Caco-2 (cell line): Measurements from ENCODE around the gene RUFY3. TPM values are rescaled to one million over a fixed set of nuclear protein-coding genes. Genes with fewer than 3 reads are reported as not detected.
A peak's percentile ranks its signal among the peaks of the same experiment; 100 is the strongest.

Experiments used
- BruUV-seq: library from RNA; stranded (reverse); fragments of 400-500 nt; replicated peaks from 2 replicates; lab custom pipeline; 2021; lab: Mats Ljungman, UMichigan
- CTCF ChIA-PET: fragments of 300-600 bp; sonication (Branson Sonifier 250); formaldehyde crosslinking; loops from one replicate; lab custom pipeline; 2022; ENCODE audit warnings: antibody characterized with exemption; lab: Charles Lee
- POLR2A ChIA-PET: fragments of 300-600 bp; sonication (Branson Sonifier 250); formaldehyde crosslinking; loops from one replicate; lab custom pipeline; 2022; ENCODE audit warnings: antibody characterized with exemption; lab: Charles Lee
- DNase-seq, 2 experiments: peaks; one replicate each; pipeline versions ENCODE4 v3.0.0 to v3.0.0-alpha.2; 2020 to 2022
- H3K27me3 ChIP-seq: replicated peaks from 2 replicates; pipeline ENCODE4 v1.6.0; 2011; ENCODE audit warnings: low read length; ENCODE audit not compliant: control insufficient read depth, insufficient read depth
- H3K36me3 ChIP-seq: 2 replicates; pipeline ENCODE4 v1.5.1; 2011; ENCODE audit warnings: low read length; ENCODE audit not compliant: control insufficient read depth, insufficient read depth
- H3K4me1 ChIP-seq: fragments of 250-450 bp; sonication (Bioruptor Pico); 2 replicates; pipeline ENCODE4 v1.5.1; 2020; ENCODE audit warnings: mild to moderate bottlenecking
- H3K4me3 ChIP-seq: 2 replicates; pipeline ENCODE4 v1.5.1; 2011; ENCODE audit warnings: low read depth, mild to moderate bottlenecking, control low read depth, low read length
- H3K9me3 ChIP-seq: fragments of 250-450 bp; sonication (Bioruptor Pico); 2 replicates; pipeline ENCODE4 v1.5.1; 2020; ENCODE audit warnings: mild to moderate bottlenecking, moderate library complexity
- H3K27ac Mint-ChIP-seq: one replicate; pipeline ENCODE4 v1.8.0; 2022; ENCODE audit warnings: mixed read lengths; ENCODE audit not compliant: unreplicated experiment
- H3K27me3 Mint-ChIP-seq: one replicate; pipeline ENCODE4 v1.8.0; 2022; ENCODE audit warnings: mixed read lengths; ENCODE audit not compliant: insufficient read depth, unreplicated experiment
- H3K36me3 Mint-ChIP-seq: one replicate; pipeline ENCODE4 v1.8.0; 2022; ENCODE audit warnings: mild to moderate bottlenecking, mixed read lengths; ENCODE audit not compliant: insufficient read depth, unreplicated experiment
- H3K4me1 Mint-ChIP-seq: one replicate; pipeline ENCODE4 v1.8.0; 2022; ENCODE audit warnings: low read depth, mixed read lengths; ENCODE audit not compliant: unreplicated experiment
- H3K4me3 Mint-ChIP-seq: one replicate; pipeline ENCODE4 v1.8.0; 2022; ENCODE audit warnings: mild to moderate bottlenecking, moderate library complexity, mixed read lengths; ENCODE audit not compliant: unreplicated experiment
- H3K9me3 Mint-ChIP-seq: one replicate; pipeline ENCODE4 v1.8.0; 2022; ENCODE audit warnings: mixed read lengths; ENCODE audit not compliant: unreplicated experiment
- CTCF ChIP-seq, 2 experiments: fragments of 200-600 bp in 1 of 2; IDR thresholded peaks; 1 replicate in 1 of 2; 2 replicates in 1 of 2; pipeline versions ENCODE4 v1.5.1 to v1.8.0; 2011 to 2022; ENCODE audit warnings: antibody characterized with exemption in 1 of 2, control low read depth in 1 of 2, inconsistent platforms in 1 of 2, low read depth in 1 of 2, low read length in 1 of 2, mild to moderate bottlenecking in 1 of 2, moderate library complexity in 1 of 2; ENCODE audit not compliant: insufficient read depth in 1 of 2, severe bottlenecking in 1 of 2, unreplicated experiment in 1 of 2
- intact Hi-C: fragments of 100-400 bp; cut with micrococcal nuclease; formaldehyde crosslinking; loops from one replicate; pipeline ENCODE4 v1.10.0; 2022; ENCODE audit not compliant: unreplicated experiment
- total RNA-seq: library from RNA; stranded (reverse); gene quantifications from 2 replicates; pipeline ENCODE4 v1.2.3, GENCODE V29; 2022

The RUFY3 gene
- total RNA-seq, 1 experiment from 2014 or later: 36.6 TPM

- Histone ChIP-seq H3K4me3 (peak overlapping the region; percentile 79), H3K4me1 (peaks cover 11% of the 10 kb centered on the region), H3K27me3 (no peaks in the 10 kb centered on the region), H3K9me3 (no peaks in the 10 kb centered on the region), H3K36me3 (no peaks in the 10 kb centered on the region)
- DNase-seq: no peak
- TF ChIP-seq CTCF (IDR thresholded peaks at IDR 0.05; ENCODE audit: insufficient read depth in 1 of 2, low read depth in 1 of 2, low read length in 1 of 2, severe bottlenecking in 1 of 2, unreplicated experiment in 1 of 2): no peak
- H3K4me3 Mint-ChIP-seq: peak overlapping the region; percentile 98
- H3K4me1 Mint-ChIP-seq: no peaks in the 10 kb centered on the region
- BruUV-seq: no TSS peak
- peak overlapping the region; percentile 98 for H3K27ac Mint-ChIP-seq
- peaks cover 11% of the 10 kb centered on the region for H3K36me3 Mint-ChIP-seq
- ChIA-PET CTCF (interaction anchor here (0.6 to 1.1 kb wide), 2 partner anchors 15 to 205 kb away, joined by 3 to 5 read pairs; no protein-coding TSS in a partner anchor), POLR2A (interaction anchor here (0.7 to 1.3 kb wide), 2 partner anchors 15 to 198 kb away, joined by 3 to 7 read pairs; partner anchors contain the start of gene UTP3)
- no peaks in the 10 kb centered on the region for H3K9me3 Mint-ChIP-seq
- no peaks in the 10 kb centered on the region for H3K27me3 Mint-ChIP-seq
- intact Hi-C loops: loop anchor here (1.0 kb wide), 1 partner anchor 15 kb away; the partner anchor contains the start of gene UTP3
These were observed 18.0 kb upstream of the RUFY3 start for GRCh38 chr4:70703619-70704214.

GRCh38 chr4:70704215-70704930, 17.4 kb upstream of the RUFY3 start:
- intact Hi-C loops: loop anchor here (1.0 kb wide), 1 partner anchor 16 kb away; the partner anchor contains the start of gene UTP3
- BruUV-seq: TSS peak; percentile 92

More at GRCh38 chr4:70704215-70704930, 17.4 kb upstream of the RUFY3 start:
- Mint-ChIP-seq H3K27ac (peak overlapping the region; percentile 98), H3K27me3 (no peaks in the 10 kb centered on the region), H3K36me3 (peaks cover 11% of the 10 kb centered on the region), H3K9me3 (no peaks in the 10 kb centered on the region), H3K4me1 (peaks cover 4% of the 10 kb centered on the region), H3K4me3 (peak overlapping the region; percentile 98)
- TF ChIP-seq CTCF (IDR thresholded peaks at IDR 0.05; ENCODE audit: insufficient read depth in 1 of 2, low read depth in 1 of 2, low read length in 1 of 2, severe bottlenecking in 1 of 2, unreplicated experiment in 1 of 2): peak; percentile 30 to 63
- Histone ChIP-seq H3K4me3 (peak overlapping the region; percentile 79), H3K4me1 (peaks cover 11% of the 10 kb centered on the region), H3K36me3 (no peaks in the 10 kb centered on the region), H3K27me3 (no peaks in the 10 kb centered on the region), H3K9me3 (no peaks in the 10 kb centered on the region)
- POLR2A ChIA-PET: interaction anchor here (0.7 to 1.3 kb wide), 4 partner anchors 15 to 197 kb away, joined by 3 to 7 read pairs (median 5); partner anchors contain the start of genes GRSF1 and UTP3
- DNase-seq: peak; percentile 88 to 90
- CTCF ChIA-PET: interaction anchor here (0.6 to 1.1 kb wide), 2 partner anchors 15 to 32 kb away, joined by 5 to 6 read pairs; no protein-coding TSS in a partner anchor
